Endodermal cell (in vitro differentiated cells): ENCODE measurements around the gene IVD. TPM values are rescaled to one million over a fixed set of nuclear protein-coding genes. Genes with fewer than 3 reads are reported as not detected.
A peak's percentile ranks its signal among the peaks of the same experiment; 100 is the strongest.

Source experiments
- DNase-seq: peaks from one replicate; pipeline ENCODE4 v3.0.0-alpha.2; 2017
- H3K27ac ChIP-seq: 2 replicates; pipeline ENCODE4 v1.5.1; 2013; ENCODE audit warnings: mild to moderate bottlenecking, low read depth, low read length, moderate library complexity
- H3K27me3 ChIP-seq: 2 replicates; pipeline ENCODE4 v1.6.1; 2013; ENCODE audit warnings: mild to moderate bottlenecking, low read length, moderate library complexity; ENCODE audit not compliant: insufficient read depth, control insufficient read depth, poor library complexity, severe bottlenecking
- H3K36me3 ChIP-seq: 2 replicates; pipeline ENCODE4 v1.7.0; 2013; ENCODE audit warnings: mild to moderate bottlenecking, low read length, moderate library complexity; ENCODE audit not compliant: control insufficient read depth, insufficient read depth
- H3K4me1 ChIP-seq: one replicate; pipeline ENCODE4 v1.7.0; 2013; ENCODE audit warnings: low read length; ENCODE audit not compliant: control insufficient read depth, insufficient read depth
- H3K4me3 ChIP-seq: 2 replicates; pipeline ENCODE4 v1.5.1; 2013; ENCODE audit warnings: mild to moderate bottlenecking, low read length, moderate library complexity
- H3K9ac ChIP-seq: 2 replicates; pipeline ENCODE4 v1.6.1; 2013; ENCODE audit warnings: mild to moderate bottlenecking, low read length, moderate library complexity; ENCODE audit not compliant: poor library complexity, severe bottlenecking; ENCODE audit errors: extremely low read depth
- H3K9me3 ChIP-seq: 2 replicates; pipeline ENCODE4 v1.6.1; 2013; ENCODE audit warnings: mild to moderate bottlenecking, low read length, moderate library complexity; ENCODE audit not compliant: control insufficient read depth
- H3K27ac Mint-ChIP-seq: 2 replicates; pipeline ENCODE4 v1.8.0; 2020; ENCODE audit warnings: mixed read lengths
- H3K27me3 Mint-ChIP-seq: 2 replicates; pipeline ENCODE4 v1.8.0; 2021; ENCODE audit warnings: mild to moderate bottlenecking, mixed read lengths; ENCODE audit not compliant: insufficient read depth
- H3K36me3 Mint-ChIP-seq: 2 replicates; pipeline ENCODE4 v1.8.0; 2020; ENCODE audit warnings: low read depth, mixed read lengths
- H3K4me1 Mint-ChIP-seq: 2 replicates; pipeline ENCODE4 v1.8.0; 2020; ENCODE audit warnings: mixed read lengths
- H3K4me3 Mint-ChIP-seq: 2 replicates; pipeline ENCODE4 v1.8.0; 2020; ENCODE audit warnings: mild to moderate bottlenecking, moderate library complexity, mixed read lengths
- H3K9me3 Mint-ChIP-seq: 2 replicates; pipeline ENCODE4 v1.8.0; 2020; ENCODE audit warnings: mild to moderate bottlenecking, mixed read lengths
- WGBS, 2 experiments: methylation state at CpG; one replicate each; pipeline versions ENCODE4 v1.1.5 to v1.1.7; 2013; ENCODE audit warnings: missing lambda C conversion rate in 2 of 2, mixed read lengths in 1 of 2; ENCODE audit not compliant: insufficient coverage in 1 of 2, insufficient read length in 1 of 2; 5-methylcytosine and 5-hydroxymethylcytosine counted together
- total RNA-seq, 2 donors: library from RNA; stranded (reverse); fragmentation: NEBNext Ultra II Directional in 1 of 2; extraction: Animal tissue kit (Norgen Biotek cat#: 25700) in 1 of 2; gene quantifications; 2 replicates in 1 of 2; 3 replicates in 1 of 2; pipeline ENCODE4 v1.2.1, GENCODE V29; 2021
- TF ChIP-seq, protein P1 (sequence below): fragments of 200-600 bp; sonication (generic); conservative IDR thresholded peaks from 2 replicates; pipeline ENCODE4 v1.5.0; 2021; ENCODE audit warnings: antibody characterized with exemption, mild to moderate bottlenecking

IVD gene
- total RNA-seq, 2 donors from 2014 or later = 90.6 to 98.7 TPM

GRCh38 chr15:40418126-40418525 lies 12.5 kb downstream of the IVD start:
- no peak overlapping the region for H3K9ac ChIP-seq
- H3K4me3 Mint-ChIP-seq = no peak overlapping the region
- H3K36me3 Mint-ChIP-seq = peaks cover 45% of the 10 kb centered on the region
- no peaks in the 10 kb centered on the region for H3K27me3 ChIP-seq
- WGBS, 2 experiments = 93 to 99% methylated on average over 3 to 10 of the region's 10 CpGs
- no peak overlapping the region for H3K4me3 ChIP-seq
- H3K9me3 Mint-ChIP-seq = no peaks in the 10 kb centered on the region
- H3K27ac ChIP-seq = no peak overlapping the region
- TF ChIP-seq, protein P1, sequence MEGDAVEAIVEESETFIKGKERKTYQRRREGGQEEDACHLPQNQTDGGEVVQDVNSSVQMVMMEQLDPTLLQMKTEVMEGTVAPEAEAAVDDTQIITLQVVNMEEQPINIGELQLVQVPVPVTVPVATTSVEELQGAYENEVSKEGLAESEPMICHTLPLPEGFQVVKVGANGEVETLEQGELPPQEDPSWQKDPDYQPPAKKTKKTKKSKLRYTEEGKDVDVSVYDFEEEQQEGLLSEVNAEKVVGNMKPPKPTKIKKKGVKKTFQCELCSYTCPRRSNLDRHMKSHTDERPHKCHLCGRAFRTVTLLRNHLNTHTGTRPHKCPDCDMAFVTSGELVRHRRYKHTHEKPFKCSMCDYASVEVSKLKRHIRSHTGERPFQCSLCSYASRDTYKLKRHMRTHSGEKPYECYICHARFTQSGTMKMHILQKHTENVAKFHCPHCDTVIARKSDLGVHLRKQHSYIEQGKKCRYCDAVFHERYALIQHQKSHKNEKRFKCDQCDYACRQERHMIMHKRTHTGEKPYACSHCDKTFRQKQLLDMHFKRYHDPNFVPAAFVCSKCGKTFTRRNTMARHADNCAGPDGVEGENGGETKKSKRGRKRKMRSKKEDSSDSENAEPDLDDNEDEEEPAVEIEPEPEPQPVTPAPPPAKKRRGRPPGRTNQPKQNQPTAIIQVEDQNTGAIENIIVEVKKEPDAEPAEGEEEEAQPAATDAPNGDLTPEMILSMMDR = peak; percentile 27
- peaks cover 43% of the 10 kb centered on the region for H3K36me3 ChIP-seq
- peaks cover 2% of the 10 kb centered on the region for H3K27me3 Mint-ChIP-seq
- no peak for DNase-seq
- no peaks in the 10 kb centered on the region for H3K9me3 ChIP-seq
- H3K4me1 ChIP-seq = peaks cover 6% of the 10 kb centered on the region
- H3K27ac Mint-ChIP-seq = no peak overlapping the region
- peaks cover 6% of the 10 kb centered on the region for H3K4me1 Mint-ChIP-seq

- Mint-ChIP-seq H3K27me3 (peaks cover 6% of the 10 kb centered on the region), H3K4me1 (peaks cover 6% of the 10 kb centered on the region), H3K27ac (no peak overlapping the region), H3K9me3 (no peaks in the 10 kb centered on the region), H3K4me3 (no peak overlapping the region), H3K36me3 (peaks cover 28% of the 10 kb centered on the region)
- no peaks in the 10 kb centered on the region for H3K9me3 ChIP-seq
- peaks cover 22% of the 10 kb centered on the region for H3K36me3 ChIP-seq
- no peak overlapping the region for H3K27ac ChIP-seq
- H3K27me3 ChIP-seq = no peaks in the 10 kb centered on the region
- 94 to 98% methylated on average over 10 to 11 of the region's 11 CpGs for WGBS, 2 experiments
- H3K4me3 ChIP-seq = no peak overlapping the region
- peaks cover 6% of the 10 kb centered on the region for H3K4me1 ChIP-seq
- H3K9ac ChIP-seq = no peak overlapping the region
- TF ChIP-seq, protein P1 = no peak
- DNase-seq = no peak
Observed at GRCh38 chr15:40420071-40420713, 14.6 kb downstream of the IVD start.

GRCh38 chr15:40420793-40421192 lies 15.2 kb downstream of the IVD start:
- no peak overlapping the region for H3K27ac ChIP-seq
- no peak overlapping the region for H3K4me3 ChIP-seq
- Mint-ChIP-seq H3K4me3 (no peak overlapping the region), H3K27ac (no peak overlapping the region), H3K36me3 (peaks cover 22% of the 10 kb centered on the region), H3K27me3 (peaks cover 6% of the 10 kb centered on the region), H3K9me3 (no peaks in the 10 kb centered on the region), H3K4me1 (peaks cover 6% of the 10 kb centered on the region)
- H3K36me3 ChIP-seq = peaks cover 16% of the 10 kb centered on the region
- H3K27me3 ChIP-seq = no peaks in the 10 kb centered on the region
- H3K4me1 ChIP-seq = peaks cover 6% of the 10 kb centered on the region
- TF ChIP-seq, protein P1 = no peak
- H3K9ac ChIP-seq = no peak overlapping the region
- WGBS, 2 experiments = 92% methylated on average over 2 to 3 of the region's 3 CpGs
- H3K9me3 ChIP-seq = no peaks in the 10 kb centered on the region
- no peak for DNase-seq
